Uterus (tissue), 4 donors: Measurements from ENCODE around the gene RSBN1L. TPM values are rescaled to one million over a fixed set of nuclear protein-coding genes. Genes with fewer than 3 reads are reported as not detected.

Experiments
- DNase-seq, 2 donors: peaks; one replicate each; pipeline ENCODE4 v3.0.0-alpha.2; 2019 to 2020
- H3K27ac ChIP-seq, 2 donors: fragments of 200-600 bp; sonication (generic); 1 replicate in 1 of 2; 2 replicates in 1 of 2; pipeline ENCODE4 v1.5.1; 2016 to 2018
- H3K27me3 ChIP-seq, 2 donors: fragments of 200-600 bp; sonication (generic); one replicate each; pipeline ENCODE4 v1.5.1; 2018 to 2019; ENCODE audit warnings: control low read depth in 1 of 2
- H3K36me3 ChIP-seq, 2 donors: fragments of 200-600 bp; sonication (generic); one replicate each; pipeline ENCODE4 v1.5.1; 2019; ENCODE audit warnings: control low read depth in 1 of 2
- H3K4me1 ChIP-seq, 2 donors: fragments of 200-600 bp; sonication (generic); one replicate each; pipeline ENCODE4 v1.5.1; 2018 to 2019; ENCODE audit warnings: control low read depth in 1 of 2
- H3K4me3 ChIP-seq, 2 donors: fragments of 200-600 bp; sonication (generic); 1 replicate in 1 of 2; 2 replicates in 1 of 2; pipeline ENCODE4 v1.5.1; 2018 to 2019; ENCODE audit warnings: mild to moderate bottlenecking in 1 of 2
- H3K9me3 ChIP-seq, 2 donors: fragments of 200-600 bp; sonication (generic); one replicate each; pipeline ENCODE4 v1.5.1; 2019; ENCODE audit warnings: control low read depth in 1 of 2
- POLR2A ChIP-seq, 2 donors: fragments of 450-650 bp; IDR thresholded peaks; one replicate each; pipeline ENCODE4 v1.6.1; 2016; ENCODE audit warnings: antibody characterized with exemption in 2 of 2, mild to moderate bottlenecking in 1 of 2, moderate library complexity in 1 of 2
- intact Hi-C: fragments of 100-400 bp; cut with DNase I; formaldehyde crosslinking; loops from one replicate; pipeline ENCODE4 v1.15.1; 2023; ENCODE audit warnings: low total_unique reads
- total RNA-seq, 4 donors: library from RNA; depleted of rRNA in 3 of 4; stranded (reverse); fragments of >200 nt in 3 of 4; gene quantifications; one replicate each; pipeline versions ENCODE4 v1.1.0 to v1.2.4, GENCODE V29; 2014 to 2023
- TF ChIP-seq, protein P1 (sequence below), 4 experiments: fragments of 200-600 bp in 2 of 4; fragments of 450-650 bp in 2 of 4; sonication (generic) in 2 of 4; IDR thresholded peaks; one replicate each; pipeline ENCODE4 v1.5.1; 2016 to 2019; ENCODE audit warnings: antibody characterized with exemption in 4 of 4, mild to moderate bottlenecking in 2 of 4, moderate library complexity in 1 of 4
- donor health status: DM: yes; HTN: yes; CAD: no.

RSBN1L gene
- total RNA-seq, 4 donors from 2014 or later = 25.1 to 55.7 (median 42.5) TPM

DNA sequence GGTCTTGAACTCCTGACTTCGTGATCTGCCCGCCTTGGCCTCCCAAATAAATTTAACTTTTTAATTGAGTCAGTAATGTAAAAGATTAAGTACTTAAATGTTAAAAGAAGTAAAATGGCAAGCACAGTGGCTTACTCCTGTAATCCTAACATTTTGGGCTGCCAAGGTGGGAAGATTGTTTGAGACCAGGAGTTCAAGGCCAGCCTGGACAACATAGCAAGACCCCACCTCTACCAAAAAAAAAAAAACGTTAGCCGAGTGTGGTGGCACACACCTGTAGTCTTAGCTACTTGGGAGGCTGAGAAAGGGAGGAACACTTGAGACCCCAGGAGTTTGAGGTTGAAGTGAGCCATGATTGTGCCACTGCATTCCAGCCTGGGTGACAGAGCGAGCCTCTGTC is 128.4 kb downstream of the RSBN1L start:
- no peak overlapping the region for H3K4me3 ChIP-seq
- H3K27me3 ChIP-seq = no peaks in the 10 kb centered on the region
- H3K4me1 ChIP-seq = no peaks in the 10 kb centered on the region
- DNase-seq = no peak
- intact Hi-C loops = no loop called here
- TF ChIP-seq, protein P1, sequence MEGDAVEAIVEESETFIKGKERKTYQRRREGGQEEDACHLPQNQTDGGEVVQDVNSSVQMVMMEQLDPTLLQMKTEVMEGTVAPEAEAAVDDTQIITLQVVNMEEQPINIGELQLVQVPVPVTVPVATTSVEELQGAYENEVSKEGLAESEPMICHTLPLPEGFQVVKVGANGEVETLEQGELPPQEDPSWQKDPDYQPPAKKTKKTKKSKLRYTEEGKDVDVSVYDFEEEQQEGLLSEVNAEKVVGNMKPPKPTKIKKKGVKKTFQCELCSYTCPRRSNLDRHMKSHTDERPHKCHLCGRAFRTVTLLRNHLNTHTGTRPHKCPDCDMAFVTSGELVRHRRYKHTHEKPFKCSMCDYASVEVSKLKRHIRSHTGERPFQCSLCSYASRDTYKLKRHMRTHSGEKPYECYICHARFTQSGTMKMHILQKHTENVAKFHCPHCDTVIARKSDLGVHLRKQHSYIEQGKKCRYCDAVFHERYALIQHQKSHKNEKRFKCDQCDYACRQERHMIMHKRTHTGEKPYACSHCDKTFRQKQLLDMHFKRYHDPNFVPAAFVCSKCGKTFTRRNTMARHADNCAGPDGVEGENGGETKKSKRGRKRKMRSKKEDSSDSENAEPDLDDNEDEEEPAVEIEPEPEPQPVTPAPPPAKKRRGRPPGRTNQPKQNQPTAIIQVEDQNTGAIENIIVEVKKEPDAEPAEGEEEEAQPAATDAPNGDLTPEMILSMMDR (IDR thresholded peaks at IDR 0.05) = no peak
- TF ChIP-seq POLR2A (IDR thresholded peaks at IDR 0.05) = no peak
- no peak overlapping the region for H3K27ac ChIP-seq
- no peaks in the 10 kb centered on the region for H3K36me3 ChIP-seq
- H3K9me3 ChIP-seq = peaks cover 0 to 19% of the 10 kb centered on the region in 2 donors

GRCh38 chr7:77825131-77825530 is 128.9 kb downstream of the RSBN1L start:
- Histone ChIP-seq H3K27ac (no peak overlapping the region), H3K4me1 (no peaks in the 10 kb centered on the region), H3K9me3 (peaks cover 0 to 14% of the 10 kb centered on the region in 2 donors), H3K4me3 (no peak overlapping the region), H3K36me3 (no peaks in the 10 kb centered on the region), H3K27me3 (no peaks in the 10 kb centered on the region)
- DNase-seq = no peak
- intact Hi-C loops = no loop called here
- TF ChIP-seq, protein P1 (IDR thresholded peaks at IDR 0.05) = no peak
- no peak for TF ChIP-seq POLR2A (IDR thresholded peaks at IDR 0.05)

DNA sequence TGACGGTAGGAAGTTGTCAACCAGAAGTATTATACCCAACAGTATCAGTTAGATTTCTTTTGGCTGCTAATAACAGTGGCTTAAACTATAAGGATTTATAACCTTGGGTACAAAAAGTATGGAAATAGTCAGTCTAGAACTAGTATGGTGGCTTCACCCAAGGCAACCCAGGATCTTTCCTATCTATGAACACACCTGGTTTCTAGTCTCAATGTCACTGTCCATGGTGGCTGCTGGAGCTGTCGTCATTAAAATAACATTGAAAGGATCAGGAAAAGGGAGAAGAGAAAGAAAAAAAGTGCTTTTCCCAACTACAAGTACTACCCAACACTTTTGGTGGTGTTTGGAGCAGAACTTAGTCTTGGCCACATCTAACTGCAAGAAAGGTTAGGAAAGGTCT is 130.0 kb downstream of the RSBN1L start:
- no peak for DNase-seq
- TF ChIP-seq, protein P1 (IDR thresholded peaks at IDR 0.05) = no peak
- Histone ChIP-seq H3K27ac (no peak overlapping the region), H3K27me3 (no peaks in the 10 kb centered on the region), H3K36me3 (no peaks in the 10 kb centered on the region), H3K9me3 (peaks cover 0 to 7% of the 10 kb centered on the region in 2 donors), H3K4me3 (no peak overlapping the region), H3K4me1 (no peaks in the 10 kb centered on the region)
- intact Hi-C loops = no loop called here

- Histone ChIP-seq H3K36me3 (no peaks in the 10 kb centered on the region), H3K27ac (no peak overlapping the region), H3K4me3 (no peak overlapping the region), H3K27me3 (no peaks in the 10 kb centered on the region), H3K9me3 (peaks cover 0 to 5% of the 10 kb centered on the region in 2 donors), H3K4me1 (no peaks in the 10 kb centered on the region)
- no peak for DNase-seq
- intact Hi-C loops = no loop called here
- no peak for TF ChIP-seq POLR2A (IDR thresholded peaks at IDR 0.05)
Measured at GRCh38 chr7:77827999-77828398, 131.7 kb downstream of the RSBN1L start.

GRCh38 chr7:77830649-77831355 is 134.5 kb downstream of the RSBN1L start:
- Histone ChIP-seq H3K27me3 (no peaks in the 10 kb centered on the region), H3K36me3 (no peaks in the 10 kb centered on the region), H3K4me1 (no peaks in the 10 kb centered on the region), H3K9me3 (peaks cover 0 to 2% of the 10 kb centered on the region in 2 donors), H3K27ac (no peak overlapping the region), H3K4me3 (no peak overlapping the region)
- intact Hi-C loops = no loop called here
- no peak for TF ChIP-seq POLR2A (IDR thresholded peaks at IDR 0.05)
- TF ChIP-seq, protein P1 (IDR thresholded peaks at IDR 0.05) = no peak
- DNase-seq = no peak
